Stimulated activated CD8-positive, alpha-beta memory T cell treated with anti-CD3 and anti-CD28 coated beads, Interleukin-4, amount 100 ng/mL, for 24 hours (primary cell): Measurements from ENCODE around the gene PSMB5.
A peak's percentile ranks its signal among the peaks of the same experiment; 100 is the strongest.

Experiments used
- DNase-seq: peaks from one replicate; pipeline ENCODE4 v3.0.0-alpha.2; 2020; ENCODE audit warnings: low read depth

The PSMB5 gene

DNA sequence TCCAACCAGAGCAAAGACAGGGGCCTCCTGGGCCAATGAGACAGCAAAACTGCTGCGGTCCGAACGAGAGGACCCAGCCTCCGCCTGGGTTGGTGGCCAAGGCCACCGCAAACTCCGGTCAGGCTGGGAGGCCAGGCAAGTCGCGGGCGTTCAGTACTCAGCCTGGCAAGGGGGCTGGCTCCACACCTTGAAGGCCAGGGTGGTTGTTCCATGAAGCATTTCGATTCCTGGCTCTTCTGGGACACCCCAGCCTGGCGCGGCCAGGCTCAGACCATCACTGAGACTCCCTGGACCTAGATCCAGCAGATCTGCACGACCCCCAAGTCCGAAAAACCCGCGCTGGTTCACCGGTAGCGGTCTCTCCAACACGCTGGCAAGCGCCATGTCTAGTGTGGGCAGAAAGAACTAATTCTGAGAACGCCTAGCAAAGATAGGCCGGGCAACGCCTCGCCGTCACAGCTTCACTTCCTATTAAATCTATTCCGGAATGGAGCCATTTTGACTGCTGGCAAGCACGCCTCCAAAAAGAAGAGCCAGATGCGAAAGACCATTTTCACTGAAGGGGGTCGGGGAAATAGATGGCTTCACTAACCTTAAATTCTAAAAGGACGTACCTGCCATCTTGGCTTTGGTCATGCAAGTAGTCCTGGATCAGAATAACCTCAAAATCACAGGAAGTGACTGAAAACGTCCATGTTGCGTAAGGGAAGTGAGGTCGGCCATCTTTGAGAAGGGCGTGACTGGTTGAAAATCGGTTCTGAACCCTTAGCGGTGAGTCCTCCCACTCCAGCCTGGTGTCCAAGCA is at the start of gene PSMB5:
Gene PSMB5, minus strand, starts transcription at position 403 of the 805 bp plus-strand sequence. Its CDS starts 19 bp downstream, at position 384.
- peak; percentile 74 for DNase-seq

DNA sequence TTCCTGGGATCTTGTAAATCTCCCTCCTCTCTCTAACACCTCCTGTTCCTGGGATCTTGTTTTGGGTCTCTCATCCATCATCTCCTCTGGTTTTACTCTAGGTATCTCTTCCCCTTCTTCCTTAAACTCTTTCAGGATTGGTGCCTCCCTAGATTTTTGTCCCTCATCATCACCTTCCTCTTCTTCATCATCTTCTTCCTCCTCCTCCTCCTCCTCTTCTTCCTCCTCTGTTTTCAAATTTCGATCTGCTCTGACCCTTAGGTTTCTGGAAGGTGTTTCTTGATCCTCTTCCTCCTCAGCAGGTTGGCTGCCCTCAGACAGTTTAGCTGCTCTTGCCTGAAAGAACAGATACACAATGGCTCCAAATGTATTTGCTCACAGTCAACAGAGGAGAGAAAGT is 45.8 kb upstream of the PSMB5 start:
- no peak for DNase-seq

DNA sequence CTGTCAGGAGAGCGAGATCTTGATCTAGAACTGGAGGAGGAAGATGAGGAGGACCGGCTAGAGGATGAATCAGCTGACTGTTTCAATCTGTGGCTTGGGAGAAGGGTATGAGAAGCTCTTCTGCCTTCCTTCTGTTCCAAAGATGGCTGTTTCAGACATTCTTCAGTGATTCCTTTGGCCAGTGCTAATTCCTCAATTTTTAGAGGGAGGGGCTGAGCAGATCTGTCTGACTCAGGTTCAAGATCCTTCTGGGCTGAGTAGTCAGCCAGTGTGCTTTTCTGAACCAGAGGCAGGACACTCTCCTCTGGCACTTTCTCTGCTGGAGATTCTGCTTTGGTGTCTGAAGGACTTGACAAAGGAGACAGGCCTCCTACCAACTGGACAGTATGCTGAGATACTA is 45.0 kb upstream of the PSMB5 start:
- no peak for DNase-seq

DNA sequence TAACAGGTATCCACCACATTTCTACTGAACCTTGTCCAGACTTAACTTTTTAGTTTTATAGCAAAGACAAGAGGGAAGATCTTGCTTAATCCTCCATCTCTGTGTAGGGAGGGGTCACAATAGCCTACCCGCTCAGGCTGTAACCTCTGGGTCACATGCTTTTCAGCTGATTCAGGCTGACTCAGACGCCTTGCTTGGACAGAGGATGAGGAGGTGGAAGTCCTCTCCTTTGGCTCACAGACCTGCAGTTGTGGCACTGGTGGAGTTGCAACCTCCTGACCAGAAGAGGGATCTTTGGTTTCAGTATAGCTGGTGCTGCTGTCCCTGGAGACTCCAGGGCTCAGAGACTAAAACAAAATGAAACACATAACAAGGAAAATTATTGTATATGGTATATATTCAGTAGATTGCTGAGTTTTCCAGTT is 44.0 kb upstream of the PSMB5 start:
- DNase-seq = no peak

DNA sequence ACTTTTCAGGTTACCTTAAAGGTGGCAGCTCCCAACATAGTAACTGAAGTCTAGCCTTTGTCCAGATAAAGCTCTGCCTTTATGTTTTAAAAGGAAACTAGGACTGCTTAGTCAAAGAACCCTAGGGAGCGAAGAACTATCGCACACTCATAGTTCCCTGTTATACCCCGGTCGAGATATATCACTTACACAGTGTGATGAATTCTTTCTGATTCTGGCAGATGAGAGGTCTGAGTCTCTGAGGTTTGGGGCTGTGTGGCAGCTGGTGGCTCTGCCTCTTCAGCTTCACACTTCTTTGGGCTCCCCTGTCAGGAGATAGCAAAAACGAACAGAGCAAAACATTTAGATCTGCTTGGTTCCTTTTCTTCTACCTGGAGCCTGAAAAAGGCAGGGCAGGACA is 43.3 kb upstream of the PSMB5 start:
- no peak for DNase-seq

DNA sequence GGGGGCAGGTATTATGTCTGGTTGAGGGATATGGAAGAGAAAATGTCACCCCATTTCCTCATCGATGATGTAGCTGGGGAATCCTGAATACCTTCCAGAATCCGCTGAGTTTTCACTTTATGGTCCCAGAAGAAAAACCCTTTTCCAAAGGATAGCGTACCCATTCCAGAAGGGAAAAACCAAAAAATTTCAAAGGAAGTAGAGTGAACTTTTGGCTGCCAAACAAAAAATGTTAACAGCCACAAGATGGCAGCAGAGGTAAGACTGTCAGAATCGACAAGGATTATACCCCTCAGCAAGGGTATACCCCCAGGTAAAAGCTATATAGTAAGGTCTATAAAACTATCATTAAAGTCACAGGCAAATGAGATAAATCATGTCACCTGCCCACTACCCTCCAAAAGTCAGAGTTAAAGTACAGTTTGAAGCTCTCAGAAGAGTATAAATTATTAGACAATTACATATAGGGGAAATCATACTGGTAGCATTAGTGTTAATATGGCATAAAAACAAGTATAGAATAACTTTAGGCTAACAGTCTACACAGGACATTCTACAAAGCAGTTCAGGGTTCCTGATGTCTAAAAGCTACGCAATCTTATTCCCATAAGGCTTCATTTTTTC is 42.2 kb upstream of the PSMB5 start:
- DNase-seq = no peak

DNA sequence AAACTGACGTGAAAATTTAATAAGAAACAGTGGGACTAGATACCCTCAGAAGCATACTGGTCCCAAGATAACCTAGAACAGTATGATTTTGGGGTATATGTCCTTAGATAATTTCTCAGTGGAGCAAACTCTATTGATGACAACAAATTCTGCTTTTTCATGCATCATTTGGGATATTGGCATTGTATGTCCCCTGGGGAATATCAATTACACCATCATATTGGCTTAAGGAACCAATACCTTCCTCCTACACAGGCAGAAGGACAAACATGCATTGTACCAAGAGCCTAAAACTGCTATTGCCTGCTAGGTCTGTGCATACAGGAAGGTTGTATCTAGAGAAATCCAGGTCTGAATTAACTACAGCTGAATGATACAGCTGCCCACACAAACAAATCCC is 40.2 kb upstream of the PSMB5 start:
- DNase-seq = no peak

DNA sequence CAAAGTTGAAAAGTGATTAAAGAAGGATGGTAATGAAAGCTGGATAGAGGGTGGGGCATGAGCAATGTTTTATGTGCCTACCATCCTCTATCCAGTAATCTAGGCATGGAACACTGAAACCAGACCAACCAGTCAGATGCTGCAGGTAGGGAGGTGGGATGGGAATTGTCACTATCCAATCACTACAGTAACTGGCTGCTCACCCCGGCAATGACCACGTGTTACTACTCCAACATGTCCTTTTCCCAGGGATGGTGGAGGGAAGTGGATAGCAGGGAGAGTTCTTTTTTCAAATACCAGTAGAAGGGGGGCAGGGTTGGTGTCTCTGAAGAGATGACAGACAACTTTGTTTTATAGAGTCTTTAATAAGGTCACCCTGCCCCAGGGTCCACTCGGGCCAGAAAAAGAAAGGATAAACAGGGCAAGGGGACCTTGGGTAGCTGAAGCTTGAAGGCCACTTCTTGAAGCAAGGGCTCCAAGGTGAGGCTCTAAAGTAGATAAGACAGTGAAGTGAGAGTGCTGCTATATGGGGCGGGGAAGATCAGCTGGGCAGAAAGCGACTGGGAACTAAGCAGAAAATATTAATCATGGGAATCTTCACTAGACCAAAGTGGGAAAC is 37.3 kb upstream of the PSMB5 start:
- no peak for DNase-seq

DNA sequence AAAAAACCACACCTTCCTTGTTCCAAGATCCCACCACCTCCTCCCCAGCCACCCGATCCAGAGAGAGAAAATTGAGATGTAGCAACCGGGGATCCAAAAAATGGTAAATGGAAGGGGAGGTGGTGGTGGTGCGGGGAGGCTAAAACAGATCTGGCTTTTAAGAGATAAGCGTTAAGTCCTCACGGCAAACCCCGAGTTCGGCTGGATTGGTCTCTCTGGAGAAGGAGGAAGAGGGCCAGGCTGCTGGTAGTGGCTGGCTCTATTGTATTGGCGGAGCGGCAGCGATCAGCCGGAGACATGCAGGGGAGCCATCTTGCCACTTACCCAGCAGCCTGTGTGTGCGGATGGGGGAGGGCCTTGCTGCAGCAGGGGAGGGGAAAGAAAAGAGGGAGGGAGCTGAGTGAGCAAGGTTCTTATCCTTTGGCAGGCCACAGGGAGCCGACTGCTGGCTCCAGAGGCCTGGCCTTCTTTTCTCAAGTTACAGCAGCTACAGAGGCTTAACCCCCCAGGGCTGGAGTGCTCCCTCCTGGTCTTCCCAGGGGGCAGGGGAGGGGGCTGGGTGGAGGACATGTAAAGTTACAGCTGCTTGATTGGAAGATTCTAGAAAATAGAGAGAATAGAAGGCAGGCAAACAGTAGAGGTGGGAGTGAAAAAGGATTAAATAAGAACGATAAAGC is 36.7 kb upstream of the PSMB5 start:
- DNase-seq = peak; percentile 63

DNA sequence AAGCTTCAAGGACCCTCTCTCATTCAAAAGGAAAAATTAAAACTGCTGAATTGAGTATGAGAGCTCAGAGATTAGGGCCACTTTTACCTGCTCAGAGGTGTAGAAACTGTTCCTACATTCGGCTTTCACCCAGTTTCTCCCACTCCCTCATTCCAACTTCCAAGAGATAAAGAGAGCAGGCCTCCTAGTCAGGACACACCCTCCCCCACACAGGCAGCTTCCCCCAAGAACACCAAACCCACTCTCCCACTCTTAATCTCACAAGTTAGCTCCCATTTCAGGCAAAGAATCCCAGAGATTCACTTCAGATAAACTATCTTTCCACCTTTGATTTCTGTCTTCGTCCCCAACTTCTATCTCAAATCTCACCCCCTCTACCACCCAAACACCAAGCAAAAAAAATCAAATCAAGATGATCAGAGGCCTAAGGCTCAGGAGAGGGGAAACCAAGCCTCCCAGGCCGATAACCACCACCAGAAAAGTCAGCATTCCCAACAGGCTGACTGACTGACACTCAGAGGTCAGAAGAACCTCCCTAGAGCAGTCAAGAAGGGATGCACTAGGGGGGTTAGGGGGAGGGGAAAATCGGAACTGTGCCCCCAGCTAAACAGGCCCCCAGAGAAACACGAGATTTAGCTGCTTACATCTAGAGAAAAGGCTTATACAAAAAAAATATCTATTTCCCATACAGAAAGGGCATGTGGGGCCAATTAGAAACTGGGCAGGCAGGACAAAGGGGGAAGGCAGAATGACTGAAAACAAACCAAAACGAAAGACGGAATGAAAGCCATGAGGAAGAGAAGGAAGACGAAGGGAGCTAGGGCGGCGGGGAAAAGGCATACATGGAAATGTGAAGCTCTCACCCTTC is 35.8 kb upstream of the PSMB5 start:
- no peak for DNase-seq

DNA sequence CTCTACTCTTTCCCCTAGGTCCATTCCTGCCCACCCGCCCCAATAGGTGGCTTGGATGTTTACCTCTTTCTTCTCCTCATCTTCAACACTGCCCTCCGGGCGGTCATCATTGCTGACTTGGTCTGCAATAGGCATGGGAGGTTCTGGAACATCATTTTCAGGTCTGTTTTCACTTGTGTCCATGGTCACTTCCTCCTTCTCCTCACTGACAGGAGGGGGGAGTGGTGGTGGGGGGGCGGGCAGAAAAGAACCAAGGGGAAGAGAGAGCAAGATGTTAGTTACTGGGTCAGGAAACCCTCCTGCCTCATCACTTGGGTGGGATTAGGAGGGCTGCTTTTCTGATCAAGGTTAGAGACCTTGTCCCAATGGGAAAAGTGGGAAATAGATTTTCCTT is 34.7 kb upstream of the PSMB5 start:
- no peak for DNase-seq

DNA sequence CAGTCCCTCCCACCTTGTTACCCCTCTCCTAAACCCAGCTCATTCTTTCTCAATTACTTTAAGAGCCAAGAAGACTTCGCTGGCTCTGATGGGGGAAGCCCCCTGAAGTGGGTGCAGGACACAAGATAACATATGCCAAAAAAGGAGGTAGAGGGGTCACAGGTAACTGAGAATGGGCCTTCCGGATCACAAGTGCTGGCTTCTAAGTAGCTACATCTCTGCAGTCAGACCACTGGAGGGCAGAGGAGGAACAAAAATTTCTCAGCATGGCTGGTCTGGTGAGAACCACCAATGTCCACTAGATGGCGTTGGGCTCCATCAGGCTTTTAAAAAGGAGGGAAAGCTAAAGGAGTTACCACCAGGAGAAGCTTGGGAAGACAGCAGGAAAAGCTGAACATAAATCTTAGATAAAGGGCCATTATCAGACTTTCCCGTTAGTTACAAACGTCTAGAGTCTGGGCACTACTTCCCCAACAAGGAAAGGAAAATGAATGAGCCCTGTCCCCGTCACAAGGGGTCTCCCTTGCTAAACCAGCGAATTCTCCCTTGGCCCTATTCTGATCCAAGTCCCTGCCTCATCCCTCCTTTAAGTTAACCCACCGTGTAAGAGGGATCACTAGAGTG is 34.2 kb upstream of the PSMB5 start:
- DNase-seq = peak; percentile 48

DNA sequence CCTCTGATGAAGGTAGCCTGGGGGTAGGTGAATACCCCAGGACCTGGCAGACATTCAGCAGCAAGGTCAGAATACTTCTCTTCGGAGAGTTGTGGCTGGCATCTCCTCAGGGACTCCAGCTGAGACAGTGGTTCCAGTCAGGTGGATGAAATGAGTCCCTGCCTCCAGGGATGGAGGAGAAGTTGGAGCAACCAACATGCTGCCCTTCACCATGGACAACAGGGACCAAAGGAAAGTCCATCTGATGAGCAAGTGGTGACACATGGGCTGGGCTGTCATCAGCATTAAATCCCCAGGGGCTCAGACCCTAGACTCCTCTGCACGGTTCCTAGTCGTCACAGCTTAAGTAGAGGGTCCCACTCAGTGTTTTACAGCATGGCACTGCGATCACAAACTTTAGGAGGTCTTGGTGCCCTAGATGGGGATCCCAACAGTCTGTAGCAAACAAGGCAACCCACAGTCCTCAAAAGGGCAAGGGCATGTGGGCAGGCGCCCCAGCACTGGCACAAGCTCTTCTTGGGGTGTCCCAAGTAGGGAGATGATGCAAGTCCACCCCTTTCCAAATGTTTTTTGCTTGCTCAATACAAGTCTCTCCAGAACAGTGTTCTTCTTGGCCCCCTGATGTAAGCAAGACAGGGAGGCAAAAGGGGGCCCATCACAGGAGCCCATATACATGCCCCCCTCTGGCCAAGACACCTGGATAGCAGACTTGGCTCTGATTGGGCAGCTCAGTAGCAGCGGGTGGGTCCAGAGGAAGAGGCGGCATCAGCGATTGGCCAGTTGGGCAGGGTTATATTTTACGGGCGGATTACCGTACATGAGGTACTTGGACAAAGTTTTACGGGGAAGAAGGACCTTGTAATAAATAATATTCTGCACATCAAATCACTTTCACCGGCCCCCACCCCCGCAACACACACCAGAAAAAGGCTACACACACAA is 33.4 kb upstream of the PSMB5 start:
- no peak for DNase-seq

DNA sequence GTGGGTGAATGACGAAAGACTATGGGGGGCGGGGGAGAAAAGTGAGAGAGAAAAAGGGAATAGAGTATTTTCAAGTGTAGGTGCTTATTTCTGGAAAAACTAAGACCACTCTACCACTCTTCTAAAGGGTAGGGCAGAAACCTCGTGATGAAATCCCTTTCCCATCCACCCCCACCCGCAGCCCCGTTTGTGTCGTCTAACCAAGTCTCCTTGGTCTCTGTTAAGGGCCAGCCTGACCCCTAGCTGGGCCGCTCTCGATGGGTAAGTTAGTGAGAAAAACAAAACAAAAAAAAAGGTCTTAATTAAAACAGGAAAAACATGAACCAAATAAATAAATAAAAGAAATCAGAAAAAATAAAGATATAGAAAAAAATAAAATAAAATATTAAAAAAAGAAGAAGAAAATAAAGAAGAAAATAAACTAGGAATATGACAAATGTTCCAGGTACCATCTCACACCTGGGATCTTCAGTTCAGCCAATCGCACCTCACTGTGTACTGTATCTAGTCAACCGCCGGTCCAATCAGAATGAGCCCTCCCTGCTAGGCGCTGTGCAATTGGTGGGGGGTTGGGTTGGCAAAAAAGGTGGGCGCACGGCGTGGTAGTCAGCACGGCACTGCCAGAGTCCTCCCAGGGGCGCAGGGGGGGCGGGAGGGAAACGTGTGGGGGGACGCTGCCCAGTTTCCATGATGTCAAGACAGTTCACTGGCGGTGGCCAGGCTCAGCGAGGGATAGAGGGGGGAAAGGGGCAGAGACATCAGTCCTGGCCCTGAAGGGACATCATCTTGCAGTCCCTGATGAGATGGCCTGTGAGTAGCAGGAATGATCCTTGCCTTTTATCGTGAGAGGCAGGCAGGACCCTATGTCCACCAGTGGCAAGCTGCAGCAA is 32.4 kb upstream of the PSMB5 start:
- DNase-seq = no peak

DNA sequence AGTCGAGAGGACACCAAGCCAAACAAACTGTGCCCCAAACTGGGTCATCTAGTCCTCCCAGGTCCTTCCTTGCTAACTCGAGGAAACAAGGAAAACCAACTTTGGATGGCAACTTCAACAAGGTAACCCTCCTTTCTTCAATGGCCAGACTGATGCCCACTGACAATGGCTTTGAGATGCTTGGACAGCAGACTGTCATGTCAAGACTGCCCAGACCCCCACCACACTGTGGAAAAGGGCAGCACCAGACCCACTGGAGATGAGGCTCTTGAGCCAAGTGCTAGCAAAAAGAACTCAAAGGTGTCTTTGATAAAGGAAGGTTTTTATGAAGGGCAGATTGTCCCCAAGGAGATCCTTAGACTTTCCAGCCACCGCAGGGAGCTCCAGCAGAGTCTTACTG is 31.7 kb upstream of the PSMB5 start:
- no peak for DNase-seq

DNA sequence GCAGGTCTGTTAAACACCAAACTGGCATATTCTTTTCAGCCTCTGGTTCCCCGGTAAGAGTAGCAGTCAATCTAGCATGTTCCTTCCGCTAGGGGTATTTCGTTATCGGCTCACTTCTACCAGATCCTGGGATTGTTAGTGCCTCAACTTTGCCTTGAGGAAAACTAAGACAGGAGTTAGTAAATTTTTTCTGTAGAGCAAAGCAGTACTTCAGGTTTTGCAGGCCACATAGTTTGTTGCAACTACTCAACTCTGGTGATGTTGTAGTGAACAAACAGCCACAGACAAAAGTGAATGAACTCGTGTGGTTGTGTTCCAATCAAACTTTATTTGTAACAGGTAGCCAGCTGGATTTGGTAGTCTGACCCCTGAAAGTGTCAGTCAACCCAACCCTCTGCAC is 28.9 kb upstream of the PSMB5 start:
- DNase-seq = no peak

DNA sequence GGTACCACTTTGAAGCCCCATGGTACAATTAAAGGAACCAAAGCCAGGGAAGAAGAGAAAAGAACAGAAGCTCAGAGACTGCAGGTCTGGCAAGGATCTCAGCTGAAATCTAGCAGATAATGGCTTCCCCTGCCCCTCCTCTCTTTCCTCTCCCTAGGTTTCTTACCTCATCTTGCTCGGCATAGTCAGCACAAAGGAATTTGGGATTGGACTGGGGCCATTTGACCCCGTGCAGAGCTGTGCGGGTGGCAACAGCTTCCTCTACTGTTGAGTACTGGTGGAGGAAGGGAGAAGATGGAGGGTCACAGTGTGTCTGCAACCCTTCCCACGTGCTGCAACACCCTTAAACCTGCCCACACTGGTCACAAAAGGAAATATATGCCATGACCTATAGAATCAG is 27.3 kb upstream of the PSMB5 start:
- no peak for DNase-seq

DNA sequence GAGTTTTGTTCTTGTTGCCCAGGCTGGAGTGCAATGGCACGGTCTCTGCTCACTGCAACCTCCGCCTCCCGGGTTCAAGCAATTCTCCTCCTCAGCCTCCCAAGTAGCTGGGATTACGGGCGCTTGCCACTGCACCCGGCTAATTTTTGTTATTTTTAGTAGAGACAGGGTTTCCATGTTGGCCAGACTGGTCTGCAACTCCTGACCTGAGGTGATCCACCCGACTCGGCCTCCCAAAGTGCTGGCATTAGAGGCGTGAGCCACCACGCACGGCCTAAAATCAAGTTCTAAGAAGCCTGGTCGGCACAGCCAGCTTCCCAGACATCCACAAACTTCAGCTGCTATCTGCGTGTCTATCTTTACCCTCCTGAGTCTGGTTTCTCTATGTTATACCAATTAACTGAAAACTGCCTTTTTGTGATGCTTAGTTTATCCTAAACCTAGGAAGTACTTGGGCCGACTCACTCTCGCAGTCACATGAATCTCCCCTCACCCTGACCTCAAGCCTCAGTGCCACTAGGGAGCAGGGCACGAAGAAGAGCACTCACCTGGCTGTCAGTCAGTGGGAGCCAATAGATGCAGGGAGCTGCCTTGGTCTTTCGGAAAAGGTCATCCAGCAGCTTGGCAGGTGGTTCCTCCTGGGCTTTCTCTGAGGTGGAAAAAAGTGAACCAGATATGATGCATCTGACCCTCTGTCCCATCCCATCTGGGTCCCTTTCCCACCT is 26.0 kb upstream of the PSMB5 start:
- DNase-seq = no peak
